T-helper 1 cell treated with Interleukin-12 subunit alpha and Interleukin-12 subunit beta and Interleukin-4 antibody, amounts not matched to agents 30 μg/mL and 1 μg/mL, for 36 hours (primary cell): Measurements from ENCODE around the gene KRTAP4-1.
"Not testable (repeated sequence)": the region's sequence is repeated elsewhere in the genome, so short reads cannot be mapped to it uniquely, and the experiment has no call there.

ENCODE experiments used
- H3K27ac Mint-ChIP-seq: one replicate; pipeline ENCODE4 v1.8.0; 2021; ENCODE audit warnings: mild to moderate bottlenecking, mixed read lengths
- H3K27me3 Mint-ChIP-seq: one replicate; pipeline ENCODE4 v1.8.0; 2021; ENCODE audit warnings: low read depth, mixed read lengths
- H3K36me3 Mint-ChIP-seq: one replicate; pipeline ENCODE4 v1.8.0; 2021; ENCODE audit warnings: low read depth, mixed read lengths
- H3K4me1 Mint-ChIP-seq: one replicate; pipeline ENCODE4 v1.8.0; 2021; ENCODE audit warnings: low read depth, mixed read lengths
- H3K4me3 Mint-ChIP-seq: one replicate; pipeline ENCODE4 v1.8.0; 2021; ENCODE audit warnings: mild to moderate bottlenecking, moderate library complexity, mixed read lengths
- H3K9me3 Mint-ChIP-seq: one replicate; pipeline ENCODE4 v1.8.0; 2021; ENCODE audit warnings: mixed read lengths

KRTAP4-1 gene

DNA sequence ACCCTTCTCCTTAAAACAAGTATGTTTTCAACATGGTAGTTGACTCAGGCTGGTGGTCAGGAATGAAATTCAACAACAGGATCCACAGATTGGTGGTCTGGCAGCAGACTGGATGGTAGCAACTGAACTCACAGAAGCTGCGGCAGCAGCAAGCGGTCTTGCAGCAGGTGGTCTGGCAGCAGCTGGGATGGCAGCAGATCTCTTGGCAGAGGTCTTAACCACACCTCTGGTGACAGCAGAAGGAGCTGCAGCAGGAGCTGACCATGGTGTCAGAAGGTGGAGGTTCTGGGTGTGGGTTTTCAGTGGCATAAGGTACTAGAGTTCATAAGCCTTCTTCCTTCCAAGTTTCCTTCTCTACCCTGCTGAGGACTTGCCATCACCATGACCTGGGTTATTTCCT lies 2.2 kb upstream of the KRTAP4-1 start:
- Mint-ChIP-seq H3K36me3 (no peaks in the 10 kb centered on the region), H3K4me3 (no peak overlapping the region), H3K27me3 (no peaks in the 10 kb centered on the region), H3K9me3 (no peaks in the 10 kb centered on the region), H3K4me1 (no peaks in the 10 kb centered on the region), H3K27ac (no peak overlapping the region)

DNA sequence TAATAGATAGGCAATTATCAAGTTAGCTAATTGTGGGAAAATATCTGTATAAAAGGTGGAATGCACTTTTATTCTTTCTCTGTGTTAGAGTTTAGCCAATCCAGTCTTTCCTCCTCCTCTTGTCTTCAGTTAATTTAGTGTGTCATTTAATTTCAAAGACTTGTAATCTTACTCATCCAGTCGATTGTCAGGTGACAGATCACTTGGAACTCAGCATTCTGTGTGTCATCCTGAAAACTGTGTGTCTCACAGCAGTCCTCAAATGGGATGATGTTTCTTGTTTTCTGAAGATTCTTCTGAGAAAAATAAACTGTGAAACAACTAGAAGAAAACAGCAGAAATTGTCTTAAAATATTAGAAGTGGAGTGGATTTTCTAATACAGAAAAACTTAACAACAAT lies 290 bp upstream of the KRTAP4-1 start:
- no peaks in the 10 kb centered on the region for H3K9me3 Mint-ChIP-seq
- no peaks in the 10 kb centered on the region for H3K36me3 Mint-ChIP-seq
- H3K27me3 Mint-ChIP-seq = no peaks in the 10 kb centered on the region
- no peaks in the 10 kb centered on the region for H3K4me1 Mint-ChIP-seq
- H3K27ac Mint-ChIP-seq = no peak overlapping the region
- H3K4me3 Mint-ChIP-seq = no peak overlapping the region

- H3K4me3 Mint-ChIP-seq = no peak overlapping the region
- H3K27me3 Mint-ChIP-seq = no peaks in the 10 kb centered on the region
- no peak overlapping the region for H3K27ac Mint-ChIP-seq
- no peaks in the 10 kb centered on the region for H3K36me3 Mint-ChIP-seq
- H3K4me1 Mint-ChIP-seq = no peaks in the 10 kb centered on the region
- no peaks in the 10 kb centered on the region for H3K9me3 Mint-ChIP-seq
Measured at GRCh38 chr17:41178843-41179616, 5.7 kb downstream of the KRTAP4-1 start.

GRCh38 chr17:41178341-41178740 lies 6.4 kb downstream of the KRTAP4-1 start:
- H3K9me3 Mint-ChIP-seq = no peaks in the 10 kb centered on the region
- no peak overlapping the region for H3K4me3 Mint-ChIP-seq
- no peak overlapping the region for H3K27ac Mint-ChIP-seq
- H3K4me1 Mint-ChIP-seq = no peaks in the 10 kb centered on the region
- H3K27me3 Mint-ChIP-seq = peaks cover 3% of the 10 kb centered on the region
- H3K36me3 Mint-ChIP-seq = no peaks in the 10 kb centered on the region

GRCh38 chr17:41177727-41178271 lies 6.9 kb downstream of the KRTAP4-1 start, which contains the start of gene KRTAP4-2:
Gene KRTAP4-2 (minus strand): TSS chr17:41178221. CDS start chr17:41178164, 57 bp downstream.
- H3K27ac Mint-ChIP-seq = no peak within 1 kb of the TSS
- no peaks in the 10 kb centered on the region for H3K9me3 Mint-ChIP-seq
- no peaks in the 10 kb centered on the region for H3K4me1 Mint-ChIP-seq
- H3K27me3 Mint-ChIP-seq = peaks cover 6% of the 10 kb centered on the region
- no peaks in the 10 kb centered on the region for H3K36me3 Mint-ChIP-seq
- H3K4me3 Mint-ChIP-seq = no peak within 1 kb of the TSS

GRCh38 chr17:41176744-41177387 lies 7.8 kb downstream of the KRTAP4-1 start:
- Mint-ChIP-seq H3K27ac (no peak overlapping the region), H3K9me3 (no peaks in the 10 kb centered on the region), H3K36me3 (no peaks in the 10 kb centered on the region), H3K4me1 (no peaks in the 10 kb centered on the region), H3K4me3 (no peak overlapping the region), H3K27me3 (peaks cover 14% of the 10 kb centered on the region)

DNA sequence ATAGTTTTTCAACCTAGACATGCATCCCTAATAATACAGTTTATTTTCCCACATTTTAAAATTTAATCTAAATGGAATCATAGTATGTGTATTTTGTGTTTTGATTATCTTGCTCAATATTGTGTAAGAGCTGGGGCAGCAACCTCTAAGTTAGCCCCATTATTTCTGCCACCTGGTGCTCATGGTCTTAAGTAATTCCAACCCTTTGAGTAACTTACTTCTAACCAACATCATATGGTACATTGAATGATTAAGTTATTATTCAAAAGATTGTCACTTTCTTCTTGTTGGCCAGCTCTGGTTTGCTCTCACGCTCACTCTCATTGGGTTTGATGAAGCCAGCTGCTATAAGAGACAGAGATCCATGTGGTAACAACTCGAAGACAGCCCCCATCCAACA lies 12.8 kb downstream of the KRTAP4-1 start:
- Mint-ChIP-seq H3K4me1 (no peaks in the 10 kb centered on the region), H3K27ac (no peak overlapping the region), H3K27me3 (peaks cover 17% of the 10 kb centered on the region), H3K4me3 (no peak overlapping the region), H3K36me3 (no peaks in the 10 kb centered on the region), H3K9me3 (no peaks in the 10 kb centered on the region)

- Mint-ChIP-seq H3K4me3 (no peak within 1 kb of the TSS), H3K4me1 (no peaks in the 10 kb centered on the region), H3K36me3 (no peaks in the 10 kb centered on the region), H3K9me3 (no peaks in the 10 kb centered on the region), H3K27ac (no peak within 1 kb of the TSS), H3K27me3 (peaks cover 12% of the 10 kb centered on the region)
Measured at GRCh38 chr17:41168121-41168520, 16.6 kb downstream of the KRTAP4-1 start, which contains the start of gene KRTAP4-3. Gene KRTAP4-3 (minus strand): TSS chr17:41168221. CDS start chr17:41168172, 49 bp downstream.

DNA sequence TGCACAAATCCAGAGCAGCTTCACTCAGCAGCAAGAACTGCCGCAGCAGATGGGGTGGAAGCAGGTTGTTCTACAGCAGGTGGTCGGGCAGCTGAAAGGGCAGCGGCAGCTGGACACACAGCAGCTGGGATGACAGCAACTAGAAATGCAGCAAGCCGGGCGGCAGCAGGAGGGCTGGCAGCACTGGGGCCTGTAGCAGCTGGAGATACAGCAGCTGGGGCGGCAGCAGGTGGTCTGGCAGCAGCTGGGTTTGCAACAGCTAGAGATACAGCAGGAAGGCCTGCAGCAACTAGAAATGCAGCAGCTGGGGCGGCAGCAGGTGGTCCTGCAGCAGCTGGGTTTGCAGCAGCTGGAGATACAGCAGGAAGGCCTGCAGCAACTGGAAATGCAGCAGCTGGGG lies 17.1 kb downstream of the KRTAP4-1 start:
- Mint-ChIP-seq H3K4me1 (no peaks in the 10 kb centered on the region), H3K27me3 (peaks cover 9% of the 10 kb centered on the region), H3K36me3 (no peaks in the 10 kb centered on the region), H3K27ac (no peak overlapping the region), H3K4me3 (no peak overlapping the region), H3K9me3 (no peaks in the 10 kb centered on the region)

DNA sequence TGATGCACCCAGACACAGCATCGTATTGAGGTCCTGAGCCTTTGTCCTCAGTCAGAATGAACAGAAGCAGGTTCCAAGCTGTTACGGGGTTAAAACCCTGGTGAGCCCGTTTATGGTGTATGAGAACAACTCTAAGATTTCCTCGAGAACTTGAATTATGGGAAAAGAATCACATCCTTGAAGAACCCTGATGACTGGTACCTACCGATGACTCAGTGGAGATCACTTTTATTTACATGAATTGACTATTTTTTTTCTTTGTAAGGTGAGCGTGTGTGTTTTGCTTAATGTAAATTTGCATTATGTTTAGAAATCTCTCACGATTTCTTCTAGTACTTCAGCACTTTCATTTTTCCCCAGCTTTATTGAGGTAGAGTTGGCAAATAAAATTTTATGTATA lies 20.9 kb downstream of the KRTAP4-1 start:
- no peaks in the 10 kb centered on the region for H3K27me3 Mint-ChIP-seq
- H3K36me3 Mint-ChIP-seq = no peaks in the 10 kb centered on the region
- H3K4me1 Mint-ChIP-seq = no peaks in the 10 kb centered on the region
- H3K9me3 Mint-ChIP-seq = no peaks in the 10 kb centered on the region
- H3K27ac Mint-ChIP-seq = no peak overlapping the region
- no peak overlapping the region for H3K4me3 Mint-ChIP-seq

GRCh38 chr17:41160648-41161047 lies 24.1 kb downstream of the KRTAP4-1 start, which contains the start of gene KRTAP4-4:
Gene KRTAP4-4 (minus strand): TSS chr17:41160748. CDS start chr17:41160691, 57 bp downstream.
- no peaks in the 10 kb centered on the region for H3K36me3 Mint-ChIP-seq
- H3K27ac Mint-ChIP-seq = no peak within 1 kb of the TSS
- H3K27me3 Mint-ChIP-seq = peaks cover 10% of the 10 kb centered on the region
- no peak within 1 kb of the TSS for H3K4me3 Mint-ChIP-seq
- no peaks in the 10 kb centered on the region for H3K4me1 Mint-ChIP-seq
- H3K9me3 Mint-ChIP-seq = no peaks in the 10 kb centered on the region

DNA sequence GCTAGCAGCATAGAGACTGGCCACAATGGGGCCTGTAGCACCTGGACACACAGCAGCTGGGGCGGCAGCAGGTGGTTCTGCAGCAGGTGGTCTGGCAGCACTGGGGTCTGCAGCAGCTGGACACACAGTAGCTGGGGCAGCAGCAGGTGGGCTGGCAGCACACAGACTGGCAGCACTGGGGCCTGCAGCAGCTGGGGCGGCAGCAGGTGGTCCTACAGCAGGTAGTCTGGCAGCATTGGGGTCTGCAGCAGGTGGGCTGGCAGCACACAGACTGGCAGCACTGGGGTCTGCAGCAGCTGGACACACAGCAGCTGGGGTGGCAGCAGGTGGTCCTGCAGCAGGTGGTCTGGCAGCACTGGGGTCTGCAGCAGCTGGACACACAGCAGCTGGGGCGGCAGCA lies 24.5 kb downstream of the KRTAP4-1 start:
- H3K27me3 Mint-ChIP-seq = peaks cover 12% of the 10 kb centered on the region
- not testable (repeated sequence) for H3K9me3 Mint-ChIP-seq, H3K36me3 Mint-ChIP-seq, H3K4me1 Mint-ChIP-seq, H3K27ac Mint-ChIP-seq, H3K4me3 Mint-ChIP-seq

DNA sequence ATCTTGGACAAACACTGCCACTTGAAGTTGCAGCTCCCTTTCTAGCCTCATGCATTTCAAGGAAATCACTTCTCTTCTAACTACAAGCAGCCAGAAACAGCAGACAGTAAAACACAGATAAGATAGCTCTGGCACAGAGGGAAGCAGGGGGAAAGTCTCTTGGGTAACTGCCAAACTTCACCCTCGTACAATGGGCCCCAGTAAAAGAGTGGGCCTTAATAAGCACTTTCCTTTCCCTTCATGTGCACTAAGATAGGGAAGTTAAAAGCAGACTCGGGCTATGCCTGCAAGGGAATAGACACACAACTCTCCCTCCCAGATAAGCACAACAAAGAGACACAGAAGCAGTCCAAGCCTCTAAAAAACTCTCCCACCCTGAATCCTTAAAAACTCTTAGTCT lies 30.9 kb downstream of the KRTAP4-1 start:
- H3K4me1 Mint-ChIP-seq = no peaks in the 10 kb centered on the region
- no peak overlapping the region for H3K4me3 Mint-ChIP-seq
- H3K9me3 Mint-ChIP-seq = no peaks in the 10 kb centered on the region
- no peak overlapping the region for H3K27ac Mint-ChIP-seq
- peaks cover 15% of the 10 kb centered on the region for H3K27me3 Mint-ChIP-seq
- no peaks in the 10 kb centered on the region for H3K36me3 Mint-ChIP-seq

DNA sequence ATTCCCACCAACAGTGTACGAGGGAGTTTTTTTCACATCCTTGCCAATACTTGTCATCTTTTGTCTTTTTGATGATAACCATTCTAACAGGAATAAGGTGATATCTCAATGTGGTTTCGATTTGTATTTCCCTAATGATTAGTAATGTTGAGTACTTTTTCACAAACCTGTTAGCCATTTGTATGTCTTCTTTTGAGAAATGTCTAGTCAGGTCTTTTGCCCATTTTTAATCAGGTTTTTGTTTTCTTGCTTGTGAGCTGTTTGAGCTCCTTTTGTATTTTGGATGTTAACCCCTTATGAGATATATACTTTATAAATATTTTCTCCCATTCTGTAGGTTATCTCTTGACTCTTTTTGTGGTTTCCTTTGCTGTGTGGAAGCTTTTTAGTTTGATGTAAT lies 33.2 kb downstream of the KRTAP4-1 start:
- no peak overlapping the region for H3K4me3 Mint-ChIP-seq
- H3K9me3 Mint-ChIP-seq = no peaks in the 10 kb centered on the region
- no peak overlapping the region for H3K27ac Mint-ChIP-seq
- no peaks in the 10 kb centered on the region for H3K36me3 Mint-ChIP-seq
- H3K4me1 Mint-ChIP-seq = no peaks in the 10 kb centered on the region
- H3K27me3 Mint-ChIP-seq = peaks cover 14% of the 10 kb centered on the region

DNA sequence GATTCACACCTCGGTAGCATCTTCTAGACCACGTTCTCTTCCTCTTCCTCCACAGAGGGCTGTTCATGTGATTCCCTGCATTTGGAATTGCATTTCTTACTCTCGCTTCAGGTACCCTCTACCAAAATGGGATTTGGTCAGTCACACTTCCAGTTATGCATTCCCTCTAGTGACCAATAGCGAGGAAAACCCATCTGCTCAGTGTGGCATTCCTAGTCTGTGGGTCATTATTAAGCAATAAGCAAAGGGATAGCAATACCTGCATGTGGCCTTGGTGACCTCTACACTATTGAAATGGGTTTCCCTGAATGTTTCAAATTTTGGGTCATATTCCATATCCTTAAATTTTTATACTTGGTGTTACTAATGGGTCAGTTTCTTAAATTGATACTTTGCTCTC lies 34.7 kb downstream of the KRTAP4-1 start:
- Mint-ChIP-seq H3K4me1 (no peaks in the 10 kb centered on the region), H3K9me3 (no peaks in the 10 kb centered on the region), H3K27ac (no peak overlapping the region), H3K27me3 (peaks cover 6% of the 10 kb centered on the region), H3K4me3 (no peak overlapping the region), H3K36me3 (no peaks in the 10 kb centered on the region)
